HG02938 (cell line): ENCODE measurements around the gene TAF8.

Experiments used
- ATAC-seq: cut with Tn5 transposase; IDR thresholded peaks from one replicate; pipeline ENCODE4 v1.9.1; 2021; ENCODE audit warnings: mild to moderate bottlenecking, moderate library complexity; ENCODE audit not compliant: unreplicated experiment

The TAF8 gene

GRCh38 chr6:42049948-42050296 lies 402 bp upstream of the TAF8 start:
- no peak for ATAC-seq

- no peak for ATAC-seq
These were observed 937 bp downstream of the TAF8 start for GRCh38 chr6:42051268-42051653.

GRCh38 chr6:42053601-42054000 lies 3.3 kb downstream of the TAF8 start:
- no peak for ATAC-seq

GRCh38 chr6:42059743-42060142 lies 9.4 kb downstream of the TAF8 start:
- ATAC-seq, result no peak

GRCh38 chr6:42066156-42066675 lies 15.9 kb downstream of the TAF8 start:
- no peak for ATAC-seq

- ATAC-seq, result no peak
These were observed 17.8 kb downstream of the TAF8 start for GRCh38 chr6:42068173-42068572.

GRCh38 chr6:42068872-42069522 lies 18.7 kb downstream of the TAF8 start:
- ATAC-seq, result no peak

- ATAC-seq, result no peak
These were observed 21.7 kb downstream of the TAF8 start for GRCh38 chr6:42071881-42072583.

- ATAC-seq, result no peak
These were observed 23.0 kb downstream of the TAF8 start for GRCh38 chr6:42073287-42073686.

- no peak for ATAC-seq
These were observed 25.0 kb downstream of the TAF8 start for GRCh38 chr6:42075159-42075838.

GRCh38 chr6:42078386-42078785 lies 28.1 kb downstream of the TAF8 start:
- ATAC-seq, result no peak

- no peak for ATAC-seq
These were observed 29.7 kb downstream of the TAF8 start for GRCh38 chr6:42079941-42080464.

GRCh38 chr6:42083530-42083929 lies 33.2 kb downstream of the TAF8 start:
- ATAC-seq, result no peak

GRCh38 chr6:42084889-42085288 lies 34.6 kb downstream of the TAF8 start:
- ATAC-seq, result no peak

- ATAC-seq, result no peak
These were observed 36.0 kb downstream of the TAF8 start for GRCh38 chr6:42086046-42087035.

GRCh38 chr6:42088101-42088591 lies 37.8 kb downstream of the TAF8 start:
- no peak for ATAC-seq

GRCh38 chr6:42090819-42091717 lies 40.7 kb downstream of the TAF8 start:
- no peak for ATAC-seq

GRCh38 chr6:42091718-42092023 lies 41.3 kb downstream of the TAF8 start:
- no peak for ATAC-seq

GRCh38 chr6:42093582-42094329 lies 43.4 kb downstream of the TAF8 start:
- no peak for ATAC-seq
